NOMO-1 treated with DMSO at 0.1 percent for 48 hours (cell line): ENCODE measurements around the gene RASGEF1C.

ENCODE experiments used
- DNase-seq: peaks from one replicate; lab custom pipeline; 2025; ENCODE audit not compliant: unreplicated experiment; lab: John Stamatoyannopoulos, UW

RASGEF1C gene

GRCh38 chr5:180209137-180209581, at the start of gene RASGEF1C:
RASGEF1C (minus strand) TSS chr5:180209211; CDS start chr5:180138052, 71,159 bp downstream.
- DNase-seq: peak; percentile 67

- no peak for DNase-seq
These were observed 44.2 kb upstream of the RASGEF1C start for GRCh38 chr5:180253036-180253824.

GRCh38 chr5:180251887-180252286, 42.9 kb upstream of the RASGEF1C start:
- no peak for DNase-seq

- DNase-seq: no peak
These were observed 42.1 kb upstream of the RASGEF1C start for GRCh38 chr5:180251141-180251540.

- no peak for DNase-seq
These were observed 41.3 kb upstream of the RASGEF1C start for GRCh38 chr5:180250329-180250728.

GRCh38 chr5:180241600-180241999, 32.6 kb upstream of the RASGEF1C start:
- DNase-seq: no peak

- no peak for DNase-seq
These were observed 29.6 kb upstream of the RASGEF1C start for GRCh38 chr5:180238631-180239030.

GRCh38 chr5:180235846-180236245, 26.8 kb upstream of the RASGEF1C start:
- DNase-seq: no peak

GRCh38 chr5:180235077-180235476, 26.1 kb upstream of the RASGEF1C start:
- DNase-seq: no peak

- DNase-seq: no peak
These were observed 25.3 kb upstream of the RASGEF1C start for GRCh38 chr5:180234271-180234670.

GRCh38 chr5:180233729-180234128, 24.7 kb upstream of the RASGEF1C start:
- no peak for DNase-seq

GRCh38 chr5:180230017-180230416, 21.0 kb upstream of the RASGEF1C start:
- no peak for DNase-seq

GRCh38 chr5:180222056-180222455, 13.0 kb upstream of the RASGEF1C start:
- no peak for DNase-seq

GRCh38 chr5:180217797-180218196, 8.8 kb upstream of the RASGEF1C start:
- DNase-seq: no peak

GRCh38 chr5:180216646-180217171, 7.7 kb upstream of the RASGEF1C start:
- DNase-seq: no peak

GRCh38 chr5:180215783-180216630, 7.0 kb upstream of the RASGEF1C start:
- no peak for DNase-seq

GRCh38 chr5:180214870-180215770, 6.1 kb upstream of the RASGEF1C start:
- no peak for DNase-seq

- no peak for DNase-seq
These were observed 4.7 kb upstream of the RASGEF1C start for GRCh38 chr5:180213657-180214207.

GRCh38 chr5:180213256-180213600, 4.2 kb upstream of the RASGEF1C start:
- no peak for DNase-seq
